Upper lobe of left lung (tissue), 4 donors: Measurements from ENCODE around the gene KCNJ9.

Experiments used
- EP300 ChIP-seq, 4 donors: sonication (generic); formaldehyde crosslinking; IDR thresholded peaks; one replicate each; pipeline ENCODE4 v1.5.1; 2017; ENCODE audit warnings: antibody characterized with exemption in 4 of 4, control low read depth in 2 of 4
- POLR2A ChIP-seq, 4 donors: fragments of 450-650 bp; IDR thresholded peaks; one replicate each; pipeline ENCODE4 v1.5.1; 2016 to 2017; ENCODE audit warnings: antibody characterized with exemption in 4 of 4, mild to moderate bottlenecking in 2 of 4
- POLR2AphosphoS5 ChIP-seq, 2 donors: sonication (generic); formaldehyde crosslinking; IDR thresholded peaks; one replicate each; pipeline ENCODE4 v1.5.1; 2017; ENCODE audit warnings: antibody characterized with exemption in 2 of 2
- TF ChIP-seq, protein P1 (sequence below), 6 experiments: fragments of 450-650 bp in 4 of 6; fragments of 200-600 bp in 2 of 6; sonication (generic) in 2 of 6; IDR thresholded peaks; one replicate each; pipeline ENCODE4 v1.5.1; 2016 to 2019; ENCODE audit warnings: antibody characterized with exemption in 6 of 6

DNA sequence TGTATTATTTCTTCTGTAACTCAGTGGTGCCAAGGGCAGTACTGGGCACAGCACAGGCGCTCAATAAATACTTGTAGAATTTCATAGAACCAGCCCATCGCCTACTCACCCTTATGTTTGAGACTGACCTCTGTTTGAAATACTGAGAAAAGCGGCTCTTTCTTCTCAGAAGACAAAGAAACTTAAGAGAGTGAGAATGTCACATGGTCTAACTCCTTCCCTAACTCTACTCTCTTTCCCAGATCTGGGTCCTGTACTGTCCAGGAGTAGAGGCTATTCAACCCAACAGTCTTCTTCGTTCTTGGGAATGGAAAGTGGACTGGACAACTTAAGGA lies 12.9 kb downstream of the KCNJ9 start:
- TF ChIP-seq POLR2A (IDR thresholded peaks at IDR 0.05) (no peak), EP300 (IDR thresholded peaks at IDR 0.05) (no peak), POLR2AphosphoS5 (IDR thresholded peaks at IDR 0.05) (no peak)
- TF ChIP-seq, protein P1, sequence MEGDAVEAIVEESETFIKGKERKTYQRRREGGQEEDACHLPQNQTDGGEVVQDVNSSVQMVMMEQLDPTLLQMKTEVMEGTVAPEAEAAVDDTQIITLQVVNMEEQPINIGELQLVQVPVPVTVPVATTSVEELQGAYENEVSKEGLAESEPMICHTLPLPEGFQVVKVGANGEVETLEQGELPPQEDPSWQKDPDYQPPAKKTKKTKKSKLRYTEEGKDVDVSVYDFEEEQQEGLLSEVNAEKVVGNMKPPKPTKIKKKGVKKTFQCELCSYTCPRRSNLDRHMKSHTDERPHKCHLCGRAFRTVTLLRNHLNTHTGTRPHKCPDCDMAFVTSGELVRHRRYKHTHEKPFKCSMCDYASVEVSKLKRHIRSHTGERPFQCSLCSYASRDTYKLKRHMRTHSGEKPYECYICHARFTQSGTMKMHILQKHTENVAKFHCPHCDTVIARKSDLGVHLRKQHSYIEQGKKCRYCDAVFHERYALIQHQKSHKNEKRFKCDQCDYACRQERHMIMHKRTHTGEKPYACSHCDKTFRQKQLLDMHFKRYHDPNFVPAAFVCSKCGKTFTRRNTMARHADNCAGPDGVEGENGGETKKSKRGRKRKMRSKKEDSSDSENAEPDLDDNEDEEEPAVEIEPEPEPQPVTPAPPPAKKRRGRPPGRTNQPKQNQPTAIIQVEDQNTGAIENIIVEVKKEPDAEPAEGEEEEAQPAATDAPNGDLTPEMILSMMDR (IDR thresholded peaks at IDR 0.05): no peak
